GM20431 (cell line): ENCODE results near the gene ESRRA.

ENCODE experiments used
- in situ Hi-C: fragments of 300-500 bp; cut with MseI, MboI; formaldehyde crosslinking; loops from one replicate; pipeline ENCODE4 v1.15.0; 2020; ENCODE audit warnings: low sequenced_read_pairs; ENCODE audit not compliant: unreplicated experiment

The ESRRA gene

DNA sequence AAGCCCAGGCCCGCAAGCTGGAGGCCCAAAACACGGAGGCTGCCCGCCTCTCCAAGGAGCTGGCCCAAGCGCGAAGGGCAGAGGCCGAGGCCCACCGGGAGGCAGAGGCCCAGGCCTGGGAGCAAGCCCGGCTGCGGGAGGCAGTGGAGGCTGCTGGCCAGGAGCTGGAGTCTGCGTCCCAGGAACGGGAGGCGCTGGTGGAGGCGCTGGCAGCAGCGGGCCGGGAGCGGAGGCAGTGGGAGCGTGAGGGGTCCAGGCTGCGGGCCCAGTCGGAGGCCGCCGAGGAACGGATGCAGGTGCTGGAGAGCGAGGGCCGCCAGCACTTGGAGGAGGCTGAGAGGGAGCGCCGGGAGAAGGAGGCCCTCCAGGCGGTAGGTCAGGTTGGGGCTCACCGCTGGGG lies 39.5 kb downstream of the ESRRA start:
- in situ Hi-C loops, result no loop called here

DNA sequence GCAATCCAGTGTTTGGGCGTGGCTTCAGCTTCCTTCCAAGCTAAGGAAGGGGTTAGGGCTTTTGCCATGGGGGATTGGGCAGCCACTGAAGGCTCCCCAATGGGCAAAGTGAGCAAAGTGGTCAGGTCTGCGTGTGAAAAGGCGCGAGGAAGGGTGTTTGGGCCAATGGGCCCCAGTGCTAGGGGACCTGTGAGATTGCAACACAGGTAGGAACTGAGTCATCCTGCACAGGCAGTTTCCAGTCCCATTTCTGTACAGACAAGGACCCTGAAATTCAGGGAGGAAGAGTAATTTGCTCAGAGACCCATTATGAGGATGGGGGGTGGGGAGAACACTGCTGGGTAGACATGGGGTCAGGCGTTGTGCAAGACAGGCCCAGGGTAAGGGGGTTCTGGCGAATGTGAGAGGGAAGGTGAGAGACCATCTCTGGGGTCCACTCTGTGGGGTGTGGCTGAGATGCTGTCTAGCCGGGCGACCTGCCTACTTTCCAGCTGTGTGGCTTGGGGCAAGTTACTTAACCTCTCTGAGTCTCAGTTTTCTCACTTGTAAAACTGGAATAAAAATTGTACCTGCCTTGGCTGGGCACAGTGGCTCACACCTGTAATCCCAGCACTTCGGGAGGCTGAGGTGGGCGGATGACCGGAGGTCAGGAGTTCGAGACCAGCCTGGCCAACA lies 42.0 kb downstream of the ESRRA start:
- in situ Hi-C loops, result no loop called here

GRCh38 chr11:64348383-64349024 lies 43.2 kb downstream of the ESRRA start:
- in situ Hi-C loops, result no loop called here

DNA sequence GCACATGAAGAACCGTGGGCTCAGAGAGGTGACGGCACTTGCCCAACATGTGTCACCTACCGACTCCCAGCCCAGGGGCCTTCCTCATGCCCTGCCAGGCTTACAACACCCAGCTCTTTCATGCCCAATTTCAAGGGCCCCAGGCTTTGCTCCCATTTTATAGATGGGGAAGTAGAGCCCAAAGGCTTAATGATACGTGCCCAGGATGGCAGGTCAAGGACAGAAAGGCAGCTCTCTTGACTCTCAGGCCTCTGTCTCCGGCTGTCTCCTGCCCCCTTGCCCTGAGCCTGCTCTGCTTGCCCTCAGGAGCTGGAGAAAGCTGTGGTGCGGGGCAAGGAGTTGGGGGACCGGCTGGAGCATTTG lies 43.7 kb downstream of the ESRRA start:
- in situ Hi-C loops, result no loop called here

- in situ Hi-C loops, result no loop called here
These were observed 44.1 kb downstream of the ESRRA start for GRCh38 chr11:64349404-64349803.

DNA sequence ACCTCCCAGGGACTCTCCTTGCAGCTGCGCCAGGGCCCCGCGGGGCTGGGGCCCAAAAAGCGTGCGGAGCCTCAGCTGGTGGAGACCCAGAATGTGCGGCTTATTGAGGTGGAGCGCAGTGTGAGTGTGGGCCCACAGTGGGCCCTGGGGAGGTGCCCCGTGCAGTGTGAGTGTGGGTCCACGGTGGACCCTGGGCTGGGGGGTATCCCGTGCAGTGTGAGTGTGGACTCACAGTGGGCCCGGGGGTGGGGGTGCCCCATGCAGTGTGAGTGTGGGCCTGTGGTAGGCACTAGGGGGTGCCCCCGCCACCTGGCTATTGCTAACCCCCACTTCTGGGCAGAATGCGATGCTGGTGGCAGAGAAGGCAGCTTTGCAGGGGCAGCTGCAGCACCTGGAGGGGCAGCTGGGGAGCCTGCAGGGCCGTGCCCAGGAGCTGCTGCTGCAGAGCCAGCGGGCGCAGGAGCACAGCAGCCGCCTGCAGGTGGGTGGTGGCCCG lies 45.9 kb downstream of the ESRRA start:
- in situ Hi-C loops, result no loop called here

DNA sequence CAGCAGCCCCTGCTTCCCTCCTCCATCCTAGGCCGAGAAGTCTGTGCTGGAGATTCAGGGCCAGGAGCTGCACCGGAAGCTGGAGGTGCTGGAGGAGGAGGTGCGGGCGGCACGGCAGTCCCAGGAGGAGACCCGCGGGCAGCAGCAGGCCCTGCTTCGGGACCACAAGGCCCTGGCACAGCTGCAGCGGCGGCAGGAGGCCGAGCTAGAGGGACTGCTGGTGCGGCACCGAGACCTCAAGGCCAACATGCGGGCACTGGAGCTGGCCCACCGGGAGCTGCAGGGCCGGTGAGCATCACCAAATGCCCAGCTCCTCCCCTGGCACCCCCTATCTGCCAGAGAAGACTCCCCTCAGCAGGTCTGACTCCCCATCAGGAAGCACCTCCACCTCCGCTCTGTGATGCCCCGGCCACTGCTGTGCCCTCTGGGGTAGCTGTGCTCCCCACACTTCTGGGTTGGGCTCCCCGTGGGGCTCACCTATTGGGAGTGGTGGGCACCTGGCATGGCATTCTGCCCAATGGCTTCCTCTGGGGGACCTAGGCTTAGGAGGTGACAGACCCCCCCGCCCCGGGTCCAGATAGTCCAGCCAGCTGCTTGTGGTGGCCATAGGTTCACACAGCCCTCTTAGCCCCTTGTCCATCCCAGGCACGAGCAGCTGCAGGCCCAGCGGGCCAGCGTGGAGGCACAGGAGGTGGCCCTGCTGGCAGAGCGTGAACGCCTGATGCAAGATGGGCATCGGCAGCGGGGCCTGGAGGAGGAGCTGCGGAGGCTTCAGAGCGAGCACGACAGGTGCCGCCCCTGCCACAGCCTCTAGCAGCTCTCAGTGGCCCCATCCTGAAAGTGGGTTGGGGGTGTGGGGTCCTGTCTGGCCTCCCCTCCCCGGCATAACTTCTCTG lies 47.0 kb downstream of the ESRRA start:
- in situ Hi-C loops, result no loop called here

GRCh38 chr11:64352995-64353714 lies 47.8 kb downstream of the ESRRA start:
- in situ Hi-C loops, result no loop called here

- in situ Hi-C loops, result no loop called here
These were observed 48.6 kb downstream of the ESRRA start for GRCh38 chr11:64353715-64354506.

DNA sequence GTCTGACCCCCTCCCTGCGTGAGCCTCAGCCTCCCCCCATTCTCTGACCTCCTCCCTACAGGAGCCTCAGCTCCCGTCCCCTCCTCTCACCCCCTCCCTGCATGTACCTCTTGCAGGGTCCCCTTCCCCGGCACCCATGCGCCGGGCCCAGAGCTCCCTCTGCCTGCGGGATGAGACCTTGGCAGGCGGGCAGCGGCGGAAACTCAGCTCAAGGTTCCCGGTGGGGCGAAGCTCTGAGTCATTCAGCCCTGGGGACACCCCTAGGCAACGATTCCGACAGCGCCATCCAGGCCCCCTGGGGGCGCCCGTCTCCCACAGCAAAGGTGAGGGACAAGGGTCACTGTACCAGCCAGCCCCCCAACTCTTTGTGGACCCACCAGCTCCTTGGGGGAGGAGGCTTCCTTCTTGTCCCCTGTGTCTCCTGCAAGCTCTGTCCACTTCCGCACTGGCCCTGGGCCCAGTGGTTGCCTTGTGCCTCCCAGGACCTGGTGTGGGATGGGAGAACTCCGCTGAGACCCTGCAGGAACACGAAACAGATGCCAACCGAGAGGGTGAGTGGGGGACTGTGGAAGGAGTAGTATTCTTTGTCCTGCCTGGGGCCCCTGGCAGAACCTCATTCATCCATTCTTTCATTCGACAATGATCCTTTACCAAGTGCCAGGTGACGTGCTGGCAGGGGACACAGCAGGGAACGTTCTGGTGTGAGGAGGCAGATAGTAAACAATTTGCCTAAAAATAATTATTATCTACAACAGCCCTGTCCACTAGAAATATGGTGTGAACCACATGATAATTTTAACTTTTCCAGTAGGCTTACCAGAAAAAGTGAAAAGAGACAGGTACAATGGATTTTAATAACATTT lies 50.0 kb downstream of the ESRRA start:
- in situ Hi-C loops, result no loop called here

DNA sequence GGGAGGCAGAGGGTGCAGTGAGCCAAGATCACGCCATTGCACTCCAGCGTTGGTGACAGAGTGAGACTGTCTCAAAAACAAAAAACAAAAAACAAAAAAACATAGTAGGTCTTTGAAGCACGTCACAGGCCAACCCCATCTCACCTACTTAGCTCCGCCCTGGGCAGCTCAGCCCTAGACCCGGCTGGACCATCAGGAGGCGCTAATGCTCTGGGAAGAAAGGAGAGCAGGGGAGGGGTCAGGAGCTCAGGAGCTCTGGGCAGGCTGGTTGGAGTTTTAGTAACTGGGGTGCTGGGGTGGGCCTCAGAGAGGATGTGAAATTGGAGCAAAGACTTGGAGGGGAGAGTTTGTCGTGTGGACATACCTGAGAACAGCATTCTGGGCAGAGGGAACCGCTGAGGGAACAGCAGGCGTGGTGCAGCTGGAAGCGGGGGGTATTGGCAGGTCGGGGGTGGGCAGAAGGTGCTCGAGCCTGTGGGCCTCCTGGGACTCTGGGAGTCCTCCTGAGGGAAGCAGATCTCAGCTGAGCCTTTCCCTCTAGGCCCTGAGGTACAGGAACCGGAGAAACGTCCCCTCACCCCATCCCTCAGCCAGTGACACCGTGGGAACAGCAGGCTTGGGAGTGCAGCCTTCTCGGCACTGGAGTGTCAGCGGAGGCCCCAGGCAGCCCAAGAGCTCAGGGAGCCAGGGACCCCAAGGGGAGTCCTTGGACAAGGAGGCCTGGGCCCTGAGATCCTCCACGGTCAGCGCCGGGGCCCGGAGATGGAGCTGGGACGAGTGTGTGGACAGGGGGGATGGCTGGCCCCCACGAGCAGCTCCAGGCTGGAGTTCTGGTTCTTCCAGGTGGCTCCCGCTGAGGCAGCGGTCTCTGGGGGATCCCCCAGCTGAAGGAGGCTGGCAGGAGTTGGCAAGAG lies 51.4 kb downstream of the ESRRA start:
- in situ Hi-C loops, result no loop called here

GRCh38 chr11:64357446-64357845 lies 52.1 kb downstream of the ESRRA start:
- in situ Hi-C loops, result no loop called here

DNA sequence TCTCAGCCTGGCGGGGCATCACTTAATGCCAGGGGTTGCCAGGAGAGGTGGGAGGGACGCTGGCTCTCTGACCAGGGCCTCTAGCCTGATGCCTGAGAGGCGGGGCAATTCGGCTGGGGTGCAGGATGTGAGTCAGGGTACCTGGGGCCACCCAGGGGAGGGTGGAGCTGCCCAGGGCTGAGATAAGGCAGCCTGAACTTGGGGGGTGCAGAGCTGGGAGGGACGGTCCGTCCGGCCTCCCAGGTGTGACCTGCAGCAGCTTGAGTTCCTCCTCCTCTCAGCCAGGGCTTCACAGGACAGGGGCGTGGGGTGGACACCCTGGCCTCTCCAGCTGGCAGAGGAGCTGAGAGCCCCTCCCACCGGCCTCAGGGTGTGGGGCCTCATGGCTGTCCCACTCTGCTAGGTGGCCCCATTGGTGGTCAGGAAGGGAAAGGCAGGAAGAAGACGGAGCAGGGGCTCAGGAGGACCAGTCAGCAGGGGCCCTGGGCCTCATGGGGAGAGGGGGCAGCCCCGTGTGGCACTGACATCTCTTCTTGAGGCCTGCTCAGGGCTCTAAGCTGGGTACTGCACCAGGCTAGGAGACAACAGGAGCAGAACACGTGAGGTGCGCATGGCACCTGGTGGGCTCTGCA lies 52.7 kb downstream of the ESRRA start:
- in situ Hi-C loops, result no loop called here

- in situ Hi-C loops, result no loop called here
These were observed 53.2 kb downstream of the ESRRA start for GRCh38 chr11:64358536-64358906.

DNA sequence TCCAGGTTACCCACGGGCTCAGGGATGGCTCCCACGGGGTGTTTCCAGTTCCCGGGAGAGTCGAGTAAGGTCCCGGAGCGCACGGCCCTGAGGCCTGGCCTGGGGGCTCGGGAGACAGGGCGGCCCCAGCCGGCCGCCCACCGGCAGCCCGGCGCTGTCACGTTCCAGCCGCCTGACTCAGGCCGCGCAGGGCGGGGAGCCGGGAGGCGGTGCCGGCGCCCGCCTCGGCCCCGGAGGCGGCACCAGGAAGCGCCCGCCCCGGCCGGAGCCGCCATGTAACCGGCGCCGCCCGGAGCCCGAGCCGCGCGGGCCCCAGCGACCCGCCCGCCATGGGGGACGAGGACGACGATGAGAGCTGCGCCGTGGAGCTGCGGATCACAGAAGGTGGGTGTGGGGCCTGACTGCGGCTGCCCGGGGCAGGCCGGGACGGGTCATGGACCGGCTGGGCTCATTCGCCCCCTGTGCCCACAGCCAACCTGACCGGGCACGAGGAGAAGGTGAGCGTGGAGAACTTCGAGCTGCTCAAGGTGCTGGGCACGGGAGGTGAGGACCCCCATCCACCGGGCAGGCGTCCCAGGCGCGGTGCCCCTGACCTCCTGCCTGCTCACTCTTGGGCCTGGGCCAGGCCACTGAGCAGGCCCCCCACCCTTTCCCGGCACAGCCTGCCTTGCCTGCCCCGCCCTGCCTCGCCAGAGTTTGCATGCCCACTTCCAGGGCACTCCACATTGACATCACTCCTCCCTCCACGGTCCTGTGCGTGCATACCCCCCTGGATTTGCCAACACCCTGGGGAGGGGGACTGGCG lies 53.8 kb downstream of the ESRRA start, which contains the start of gene RPS6KA4:
TSS of gene RPS6KA4 (plus strand) at position 256 of the 805 bp plus-strand sequence. CDS start at position 330, 74 bp downstream.
- in situ Hi-C loops, result no loop called here

DNA sequence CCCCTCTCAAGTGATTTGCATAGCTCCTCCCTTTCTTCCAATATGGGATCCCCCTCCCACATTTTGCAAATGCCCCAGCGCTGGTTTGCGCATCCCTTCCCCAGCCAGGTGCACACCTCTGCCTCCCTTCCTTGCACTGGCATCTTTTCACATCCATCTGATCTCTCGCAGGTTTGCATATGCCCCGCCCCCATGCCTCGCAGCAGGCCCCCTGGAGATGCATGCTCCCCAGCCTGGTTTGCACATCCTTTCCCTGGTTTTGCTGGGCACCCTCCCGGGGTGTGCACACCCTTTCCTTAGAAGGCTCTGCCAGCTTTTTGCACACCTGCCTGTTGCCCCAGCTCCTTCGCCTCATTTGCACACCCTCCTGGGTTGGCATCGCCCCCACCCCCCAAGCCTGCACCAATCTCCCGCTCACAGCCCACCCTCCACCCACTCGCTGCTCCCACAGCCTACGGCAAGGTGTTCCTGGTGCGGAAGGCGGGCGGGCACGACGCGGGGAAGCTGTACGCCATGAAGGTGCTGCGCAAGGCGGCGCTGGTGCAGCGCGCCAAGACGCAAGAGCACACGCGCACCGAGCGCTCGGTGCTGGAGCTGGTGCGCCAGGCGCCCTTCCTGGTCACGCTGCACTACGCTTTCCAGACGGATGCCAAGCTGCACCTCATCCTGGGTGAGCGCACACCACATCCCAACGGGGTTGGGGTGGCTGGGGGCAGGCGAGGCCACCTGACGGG lies 54.6 kb downstream of the ESRRA start:
- in situ Hi-C loops, result no loop called here
